ENCODE measurements around the gene LRP1-AS.
A peak's percentile ranks its signal among the peaks of the same experiment; 100 is the strongest.

The LRP1-AS gene

DNA sequence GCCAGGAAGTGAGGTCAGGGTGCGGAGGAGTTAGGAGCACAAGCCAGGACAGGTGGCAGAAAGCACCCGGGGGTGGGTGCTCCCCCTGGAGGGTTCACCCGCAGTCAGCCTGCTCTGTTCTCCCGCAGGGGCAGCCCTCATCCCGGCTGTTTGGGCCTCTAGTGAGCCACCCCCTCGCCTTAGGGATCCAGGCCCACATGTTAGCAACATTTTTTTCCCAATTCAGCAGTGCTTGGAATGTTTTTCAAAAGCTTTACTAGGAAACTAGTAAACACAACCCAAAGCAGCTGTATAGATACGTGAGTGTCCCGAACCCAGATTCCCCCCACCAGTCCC, 40.6 kb upstream of the LRP1-AS start:
- no peaks in the 10 kb centered on the region for H3K9me3 Mint-ChIP-seq
- H3K27me3 Mint-ChIP-seq (ENCODE audit: low read depth), result no peaks in the 10 kb centered on the region
- H3K36me3 Mint-ChIP-seq (ENCODE audit: low read depth), result peaks cover 67% of the 10 kb centered on the region
- no peak overlapping the region for H3K4me3 Mint-ChIP-seq
- H3K4me1 Mint-ChIP-seq, result no peaks in the 10 kb centered on the region
- TF ChIP-seq, protein P1, sequence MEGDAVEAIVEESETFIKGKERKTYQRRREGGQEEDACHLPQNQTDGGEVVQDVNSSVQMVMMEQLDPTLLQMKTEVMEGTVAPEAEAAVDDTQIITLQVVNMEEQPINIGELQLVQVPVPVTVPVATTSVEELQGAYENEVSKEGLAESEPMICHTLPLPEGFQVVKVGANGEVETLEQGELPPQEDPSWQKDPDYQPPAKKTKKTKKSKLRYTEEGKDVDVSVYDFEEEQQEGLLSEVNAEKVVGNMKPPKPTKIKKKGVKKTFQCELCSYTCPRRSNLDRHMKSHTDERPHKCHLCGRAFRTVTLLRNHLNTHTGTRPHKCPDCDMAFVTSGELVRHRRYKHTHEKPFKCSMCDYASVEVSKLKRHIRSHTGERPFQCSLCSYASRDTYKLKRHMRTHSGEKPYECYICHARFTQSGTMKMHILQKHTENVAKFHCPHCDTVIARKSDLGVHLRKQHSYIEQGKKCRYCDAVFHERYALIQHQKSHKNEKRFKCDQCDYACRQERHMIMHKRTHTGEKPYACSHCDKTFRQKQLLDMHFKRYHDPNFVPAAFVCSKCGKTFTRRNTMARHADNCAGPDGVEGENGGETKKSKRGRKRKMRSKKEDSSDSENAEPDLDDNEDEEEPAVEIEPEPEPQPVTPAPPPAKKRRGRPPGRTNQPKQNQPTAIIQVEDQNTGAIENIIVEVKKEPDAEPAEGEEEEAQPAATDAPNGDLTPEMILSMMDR (IDR thresholded peaks at IDR 0.05; ENCODE audit: unreplicated experiment in 3 of 3), result no peak
- H3K27ac Mint-ChIP-seq, result no peak overlapping the region

DNA sequence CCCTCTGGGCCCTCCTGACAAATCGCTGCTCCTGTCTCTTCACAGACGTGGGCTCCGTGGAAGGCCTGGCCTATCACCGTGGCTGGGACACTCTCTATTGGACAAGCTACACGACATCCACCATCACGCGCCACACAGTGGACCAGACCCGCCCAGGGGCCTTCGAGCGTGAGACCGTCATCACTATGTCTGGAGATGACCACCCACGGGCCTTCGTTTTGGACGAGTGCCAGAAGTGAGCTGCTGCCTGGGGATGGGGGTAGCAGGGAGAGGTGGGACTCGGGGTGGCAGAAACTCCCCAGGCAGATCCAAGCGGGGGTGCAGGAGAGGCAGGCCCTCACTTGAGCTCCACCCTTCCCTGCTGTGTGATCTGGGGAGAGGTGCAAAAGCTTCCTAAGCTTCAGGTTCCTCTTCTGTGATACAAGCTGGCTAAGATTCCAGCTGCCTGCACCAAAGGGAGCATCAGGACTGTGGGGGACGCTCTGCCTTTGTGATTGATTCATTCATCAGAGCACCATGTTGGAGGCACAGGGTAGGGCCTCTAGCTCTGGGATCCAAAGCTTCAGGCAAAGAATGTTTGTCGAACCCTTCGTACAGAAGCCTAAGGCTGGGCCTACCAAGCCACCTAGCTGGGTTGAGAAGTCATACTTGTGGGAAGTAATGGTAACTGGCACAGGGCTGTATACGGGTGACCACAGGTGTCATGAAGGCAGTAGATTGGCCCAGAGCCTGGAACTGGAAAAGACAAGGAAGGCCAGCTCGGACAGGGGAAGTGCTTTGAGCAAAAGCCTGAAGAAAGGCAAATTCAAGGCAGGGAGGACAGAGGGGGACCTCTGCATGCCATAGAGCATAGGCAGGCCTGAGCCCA, 40.0 kb upstream of the LRP1-AS start:
- Mint-ChIP-seq H3K27me3 (ENCODE audit: low read depth) (no peaks in the 10 kb centered on the region), H3K27ac (peak overlapping the region in 1 of 3 experiments; percentile 35), H3K36me3 (ENCODE audit: low read depth) (peaks cover 69% of the 10 kb centered on the region), H3K4me3 (no peak overlapping the region), H3K4me1 (no peaks in the 10 kb centered on the region), H3K9me3 (no peaks in the 10 kb centered on the region)
- TF ChIP-seq, protein P1 (IDR thresholded peaks at IDR 0.05; ENCODE audit: unreplicated experiment in 3 of 3), result no peak

DNA sequence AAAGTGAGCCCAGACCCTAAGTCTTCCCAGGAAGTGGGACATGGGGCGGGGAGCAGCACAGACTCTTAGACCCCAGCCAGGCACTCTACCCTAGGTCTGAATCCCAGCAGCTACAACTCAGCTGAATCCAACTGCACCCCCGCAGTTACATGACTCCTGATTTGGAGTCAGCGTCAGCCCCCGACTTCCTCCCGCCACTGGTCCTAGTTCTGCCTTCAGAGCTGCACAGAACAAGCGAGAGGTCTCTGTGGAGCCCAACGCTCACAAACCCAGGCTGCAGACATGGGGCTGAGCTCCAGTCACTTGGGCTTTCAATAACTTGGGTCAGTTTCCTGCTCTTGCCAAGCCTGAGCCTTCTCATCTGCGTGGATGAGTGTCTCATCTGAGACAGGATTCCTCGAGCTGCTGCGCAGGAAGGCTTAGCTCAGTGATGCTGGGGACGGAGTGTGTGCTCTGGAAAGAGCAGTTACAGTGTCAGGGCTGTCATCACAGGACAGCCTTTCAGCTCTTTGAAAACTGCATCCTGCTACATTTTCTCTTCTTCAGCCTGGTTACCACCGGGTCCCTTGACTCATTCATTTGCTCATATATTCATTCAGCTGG, 38.6 kb upstream of the LRP1-AS start:
- H3K27me3 Mint-ChIP-seq (ENCODE audit: low read depth), result no peaks in the 10 kb centered on the region
- peaks cover 65% of the 10 kb centered on the region for H3K36me3 Mint-ChIP-seq (ENCODE audit: low read depth)
- no peak overlapping the region for H3K4me3 Mint-ChIP-seq
- H3K4me1 Mint-ChIP-seq, result peaks cover 7% of the 10 kb centered on the region
- H3K9me3 Mint-ChIP-seq, result no peaks in the 10 kb centered on the region
- no peak overlapping the region for H3K27ac Mint-ChIP-seq
- TF ChIP-seq, protein P1 (IDR thresholded peaks at IDR 0.05; ENCODE audit: unreplicated experiment in 3 of 3), result no peak

DNA sequence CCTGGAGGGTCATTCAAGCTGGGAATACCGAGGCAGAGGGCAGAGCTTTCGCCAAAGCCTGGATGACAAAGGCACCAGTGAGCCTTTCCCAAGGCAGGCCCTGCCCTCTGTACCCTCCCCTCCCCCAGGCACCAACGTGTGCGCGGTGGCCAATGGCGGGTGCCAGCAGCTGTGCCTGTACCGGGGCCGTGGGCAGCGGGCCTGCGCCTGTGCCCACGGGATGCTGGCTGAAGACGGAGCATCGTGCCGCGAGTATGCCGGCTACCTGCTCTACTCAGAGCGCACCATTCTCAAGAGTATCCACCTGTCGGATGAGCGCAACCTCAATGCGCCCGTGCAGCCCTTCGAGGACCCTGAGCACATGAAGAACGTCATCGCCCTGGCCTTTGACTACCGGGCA, 38.0 kb upstream of the LRP1-AS start:
- Mint-ChIP-seq H3K4me3 (no peak overlapping the region), H3K36me3 (ENCODE audit: low read depth) (peaks cover 65% of the 10 kb centered on the region), H3K4me1 (peaks cover 7% of the 10 kb centered on the region), H3K27ac (no peak overlapping the region), H3K9me3 (no peaks in the 10 kb centered on the region), H3K27me3 (ENCODE audit: low read depth) (no peaks in the 10 kb centered on the region)
- TF ChIP-seq, protein P1 (IDR thresholded peaks at IDR 0.05; ENCODE audit: unreplicated experiment in 3 of 3), result no peak

DNA sequence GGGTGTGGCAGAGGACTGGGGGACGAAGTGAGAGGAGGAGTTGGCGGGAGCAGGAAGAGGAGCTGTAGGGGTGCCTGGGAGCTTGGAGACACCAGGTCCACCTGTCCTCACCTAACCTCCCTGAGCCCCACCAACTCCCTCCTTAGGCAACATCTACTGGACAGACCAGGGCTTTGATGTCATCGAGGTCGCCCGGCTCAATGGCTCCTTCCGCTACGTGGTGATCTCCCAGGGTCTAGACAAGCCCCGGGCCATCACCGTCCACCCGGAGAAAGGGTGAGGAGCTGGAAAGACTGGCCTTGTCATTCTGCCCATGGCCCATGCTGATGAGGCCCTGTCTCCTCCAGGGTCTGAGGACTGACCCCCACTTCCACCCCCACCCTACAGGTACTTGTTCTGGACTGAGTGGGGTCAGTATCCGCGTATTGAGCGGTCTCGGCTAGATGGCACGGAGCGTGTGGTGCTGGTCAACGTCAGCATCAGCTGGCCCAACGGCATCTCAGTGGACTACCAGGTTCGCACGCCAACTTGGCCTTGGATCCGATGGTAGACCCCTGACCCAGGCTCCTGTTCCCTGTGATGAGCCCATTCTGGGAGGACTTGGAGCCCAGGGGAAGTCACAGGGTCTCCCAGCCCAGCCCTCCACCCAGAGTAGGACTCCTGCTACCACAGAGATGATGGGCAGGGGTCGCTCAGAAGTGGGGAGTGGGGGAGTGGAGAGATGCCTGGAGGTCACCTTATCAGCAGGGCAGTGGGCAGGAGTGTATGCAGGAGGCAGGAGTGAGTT, 36.7 kb upstream of the LRP1-AS start:
- TF ChIP-seq, protein P1 (IDR thresholded peaks at IDR 0.05; ENCODE audit: unreplicated experiment in 3 of 3), result no peak
- H3K27ac Mint-ChIP-seq, result no peak overlapping the region
- peaks cover 7% of the 10 kb centered on the region for H3K4me1 Mint-ChIP-seq
- H3K4me3 Mint-ChIP-seq, result no peak overlapping the region
- no peaks in the 10 kb centered on the region for H3K27me3 Mint-ChIP-seq (ENCODE audit: low read depth)
- no peaks in the 10 kb centered on the region for H3K9me3 Mint-ChIP-seq
- H3K36me3 Mint-ChIP-seq (ENCODE audit: low read depth), result peaks cover 68% of the 10 kb centered on the region
